Measurements from ENCODE around the gene ADAM12. TPM values are rescaled to one million over a fixed set of nuclear protein-coding genes. Genes with fewer than 3 reads are reported as not detected.

Gene ADAM12
- total RNA-seq, 2 donors from 2014 or later: 0.46 TPM; not detected in 1

- no peak for DNase-seq
- no peaks in the 10 kb centered on the region for H3K36me3 ChIP-seq (ENCODE audit: control insufficient read depth, insufficient read depth, low read length)
- no peak overlapping the region for H3K4me3 ChIP-seq (ENCODE audit: low read length)
- peaks cover 10% of the 10 kb centered on the region for H3K27me3 Mint-ChIP-seq (ENCODE audit: insufficient read depth)
- H3K36me3 Mint-ChIP-seq (ENCODE audit: low read depth): no peaks in the 10 kb centered on the region
- H3K27me3 ChIP-seq (ENCODE audit: control insufficient read depth, insufficient read depth, low read length, poor library complexity, severe bottlenecking): no peaks in the 10 kb centered on the region
- no peaks in the 10 kb centered on the region for H3K4me1 Mint-ChIP-seq
- H3K4me3 Mint-ChIP-seq: no peak overlapping the region
- H3K9ac ChIP-seq (ENCODE audit: extremely low read depth, low read length, poor library complexity, severe bottlenecking): no peak overlapping the region
- H3K27ac ChIP-seq (ENCODE audit: low read depth, low read length): no peak overlapping the region
- H3K9me3 ChIP-seq (ENCODE audit: control insufficient read depth, low read length): no peaks in the 10 kb centered on the region
- peaks cover 5% of the 10 kb centered on the region for H3K4me1 ChIP-seq (ENCODE audit: control insufficient read depth, insufficient read depth, low read length)
- 100% methylated on average over 1 of the region's 3 CpGs; no CpG with 5 or more reads in 1 of the 2 experiments for WGBS, 2 experiments (ENCODE audit: insufficient coverage in 1 of 2, insufficient read length in 1 of 2)
- no peak overlapping the region for H3K27ac Mint-ChIP-seq
- TF ChIP-seq CTCF (conservative IDR thresholded peaks at IDR 0.05): no peak
- no peaks in the 10 kb centered on the region for H3K9me3 Mint-ChIP-seq
Observed at GRCh38 chr10:126207313-126207771, 180.9 kb downstream of the ADAM12 start.

GRCh38 chr10:126205486-126206205 lies 182.6 kb downstream of the ADAM12 start:
- WGBS, 2 experiments (ENCODE audit: insufficient coverage in 1 of 2, insufficient read length in 1 of 2): no CpG with 5 or more reads among the region's 1 CpG
- Mint-ChIP-seq H3K9me3 (no peaks in the 10 kb centered on the region), H3K27ac (no peak overlapping the region), H3K27me3 (ENCODE audit: insufficient read depth) (peaks cover 4% of the 10 kb centered on the region), H3K4me3 (no peak overlapping the region), H3K4me1 (no peaks in the 10 kb centered on the region), H3K36me3 (ENCODE audit: low read depth) (no peaks in the 10 kb centered on the region)
- no peaks in the 10 kb centered on the region for H3K36me3 ChIP-seq (ENCODE audit: control insufficient read depth, insufficient read depth, low read length)
- H3K9me3 ChIP-seq (ENCODE audit: control insufficient read depth, low read length): no peaks in the 10 kb centered on the region
- H3K27ac ChIP-seq (ENCODE audit: low read depth, low read length): no peak overlapping the region
- TF ChIP-seq CTCF (conservative IDR thresholded peaks at IDR 0.05): no peak
- no peak for DNase-seq
- H3K27me3 ChIP-seq (ENCODE audit: control insufficient read depth, insufficient read depth, low read length, poor library complexity, severe bottlenecking): no peaks in the 10 kb centered on the region
- H3K4me3 ChIP-seq (ENCODE audit: low read length): no peak overlapping the region
- H3K4me1 ChIP-seq (ENCODE audit: control insufficient read depth, insufficient read depth, low read length): peaks cover 5% of the 10 kb centered on the region
- no peak overlapping the region for H3K9ac ChIP-seq (ENCODE audit: extremely low read depth, low read length, poor library complexity, severe bottlenecking)

GRCh38 chr10:126204320-126204719 lies 184.0 kb downstream of the ADAM12 start:
- Mint-ChIP-seq H3K36me3 (ENCODE audit: low read depth) (no peaks in the 10 kb centered on the region), H3K27ac (no peak overlapping the region)

More at GRCh38 chr10:126204320-126204719, 184.0 kb downstream of the ADAM12 start:
- Histone ChIP-seq H3K9ac (ENCODE audit: extremely low read depth, low read length, poor library complexity, severe bottlenecking) (no peak overlapping the region), H3K27me3 (ENCODE audit: control insufficient read depth, insufficient read depth, low read length, poor library complexity, severe bottlenecking) (no peaks in the 10 kb centered on the region), H3K9me3 (ENCODE audit: control insufficient read depth, low read length) (no peaks in the 10 kb centered on the region), H3K36me3 (ENCODE audit: control insufficient read depth, insufficient read depth, low read length) (no peaks in the 10 kb centered on the region), H3K27ac (ENCODE audit: low read depth, low read length) (no peak overlapping the region), H3K4me1 (ENCODE audit: control insufficient read depth, insufficient read depth, low read length) (peaks cover 5% of the 10 kb centered on the region), H3K4me3 (ENCODE audit: low read length) (no peak overlapping the region)
- no peaks in the 10 kb centered on the region for H3K27me3 Mint-ChIP-seq (ENCODE audit: insufficient read depth)
- no peaks in the 10 kb centered on the region for H3K4me1 Mint-ChIP-seq
- no peak overlapping the region for H3K4me3 Mint-ChIP-seq
- no peak for DNase-seq
- 94 to 100% methylated on average over 2 to 4 of the region's 4 CpGs for WGBS, 2 experiments (ENCODE audit: insufficient coverage in 1 of 2, insufficient read length in 1 of 2)
- TF ChIP-seq CTCF (conservative IDR thresholded peaks at IDR 0.05): no peak
- H3K9me3 Mint-ChIP-seq: no peaks in the 10 kb centered on the region

All from endodermal cell (in vitro differentiated cells).